Measurements from ENCODE around the gene HIVEP3.

The HIVEP3 gene

GRCh38 chr1:41656825-41657500 is 261.8 kb downstream of the HIVEP3 start:
- Mint-ChIP-seq H3K27ac (peak overlapping the region; percentile 37), H3K36me3 (peaks cover 33 to 70% of the 10 kb centered on the region in 2 donors), H3K27me3 (no peaks in the 10 kb centered on the region), H3K9me3 (no peaks in the 10 kb centered on the region), H3K4me3 (peak overlapping the region in 1 of 2 donors; percentile 7), H3K4me1 (peaks cover 61 to 96% of the 10 kb centered on the region in 2 donors)
- no peak for ATAC-seq (replicated peaks)
- no peak for DNase-seq

GRCh38 chr1:41656068-41656467 is 262.7 kb downstream of the HIVEP3 start:
- H3K4me3 Mint-ChIP-seq, result peak overlapping the region; percentile 1 to 40
- peaks cover 33 to 67% of the 10 kb centered on the region in 2 donors for H3K36me3 Mint-ChIP-seq
- no peaks in the 10 kb centered on the region for H3K27me3 Mint-ChIP-seq
- H3K9me3 Mint-ChIP-seq, result no peaks in the 10 kb centered on the region
- H3K4me1 Mint-ChIP-seq, result peaks cover 61 to 93% of the 10 kb centered on the region in 2 donors
- peak overlapping the region; percentile 93 for H3K27ac Mint-ChIP-seq
- peak in 1 of 2 donors; percentile 38 for ATAC-seq (replicated peaks)
- no peak for DNase-seq

- Mint-ChIP-seq H3K27me3 (no peaks in the 10 kb centered on the region), H3K27ac (peak overlapping the region; percentile 93), H3K36me3 (peaks cover 36 to 68% of the 10 kb centered on the region in 2 donors), H3K4me3 (peak overlapping the region in 1 of 2 donors; percentile 40), H3K4me1 (peaks cover 60 to 93% of the 10 kb centered on the region in 2 donors), H3K9me3 (no peaks in the 10 kb centered on the region)
- no peak for DNase-seq
- no peak for ATAC-seq (replicated peaks)
Observed at GRCh38 chr1:41655632-41656031, 263.1 kb downstream of the HIVEP3 start.

GRCh38 chr1:41653574-41653973 is 265.1 kb downstream of the HIVEP3 start:
- no peaks in the 10 kb centered on the region for H3K27me3 Mint-ChIP-seq
- H3K4me1 Mint-ChIP-seq, result peaks cover 52 to 87% of the 10 kb centered on the region in 2 donors
- ATAC-seq (replicated peaks), result peak; percentile 55 to 62
- H3K4me3 Mint-ChIP-seq, result peak overlapping the region; percentile 23 to 49
- H3K36me3 Mint-ChIP-seq, result peaks cover 31 to 66% of the 10 kb centered on the region in 2 donors
- peak overlapping the region; percentile 27 for H3K27ac Mint-ChIP-seq
- no peaks in the 10 kb centered on the region for H3K9me3 Mint-ChIP-seq
- DNase-seq, result no peak

- no peak overlapping the region for H3K4me3 Mint-ChIP-seq
- H3K9me3 Mint-ChIP-seq, result no peaks in the 10 kb centered on the region
- peak overlapping the region; percentile 48 for H3K27ac Mint-ChIP-seq
- H3K4me1 Mint-ChIP-seq, result peaks cover 54 to 78% of the 10 kb centered on the region in 2 donors
- DNase-seq, result no peak
- peaks cover 37 to 70% of the 10 kb centered on the region in 2 donors for H3K36me3 Mint-ChIP-seq
- no peaks in the 10 kb centered on the region for H3K27me3 Mint-ChIP-seq
- ATAC-seq (replicated peaks), result no peak
Observed at GRCh38 chr1:41652384-41653265, 266.1 kb downstream of the HIVEP3 start.

GRCh38 chr1:41650028-41650880 is 268.5 kb downstream of the HIVEP3 start:
- peaks cover 54 to 57% of the 10 kb centered on the region in 2 donors for H3K4me1 Mint-ChIP-seq
- H3K9me3 Mint-ChIP-seq, result no peaks in the 10 kb centered on the region
- ATAC-seq (replicated peaks) (peak; percentile 44), DNase-seq (no peak)
- peak overlapping the region; percentile 81 for H3K27ac Mint-ChIP-seq
- peaks cover 45 to 63% of the 10 kb centered on the region in 2 donors for H3K36me3 Mint-ChIP-seq
- peak overlapping the region; percentile 32 to 35 for H3K4me3 Mint-ChIP-seq
- no peaks in the 10 kb centered on the region for H3K27me3 Mint-ChIP-seq

GRCh38 chr1:41649396-41650027 is 269.2 kb downstream of the HIVEP3 start:
- H3K9me3 Mint-ChIP-seq, result no peaks in the 10 kb centered on the region
- H3K27me3 Mint-ChIP-seq, result no peaks in the 10 kb centered on the region
- H3K36me3 Mint-ChIP-seq, result peaks cover 43 to 56% of the 10 kb centered on the region in 2 donors
- H3K27ac Mint-ChIP-seq, result peak overlapping the region; percentile 73
- H3K4me1 Mint-ChIP-seq, result peaks cover 47 to 58% of the 10 kb centered on the region in 2 donors
- no peak overlapping the region for H3K4me3 Mint-ChIP-seq
- ATAC-seq (replicated peaks), result no peak
- no peak for DNase-seq

GRCh38 chr1:41648844-41649243 is 269.9 kb downstream of the HIVEP3 start:
- peaks cover 41 to 56% of the 10 kb centered on the region in 2 donors for H3K4me1 Mint-ChIP-seq
- H3K4me3 Mint-ChIP-seq, result no peak overlapping the region
- DNase-seq, result no peak
- H3K9me3 Mint-ChIP-seq, result no peaks in the 10 kb centered on the region
- no peaks in the 10 kb centered on the region for H3K27me3 Mint-ChIP-seq
- H3K27ac Mint-ChIP-seq, result no peak overlapping the region
- H3K36me3 Mint-ChIP-seq, result peaks cover 43 to 55% of the 10 kb centered on the region in 2 donors
- no peak for ATAC-seq (replicated peaks)

- ATAC-seq (replicated peaks) (no peak), DNase-seq (no peak)
- Mint-ChIP-seq H3K36me3 (peaks cover 43 to 50% of the 10 kb centered on the region in 2 donors), H3K4me3 (no peak overlapping the region), H3K27ac (peak overlapping the region; percentile 7), H3K9me3 (no peaks in the 10 kb centered on the region), H3K4me1 (peaks cover 35 to 51% of the 10 kb centered on the region in 2 donors), H3K27me3 (no peaks in the 10 kb centered on the region)
Observed at GRCh38 chr1:41648230-41648629, 270.5 kb downstream of the HIVEP3 start.

- H3K4me3 Mint-ChIP-seq, result no peak overlapping the region
- H3K27me3 Mint-ChIP-seq, result no peaks in the 10 kb centered on the region
- ATAC-seq (replicated peaks) (no peak), DNase-seq (no peak)
- H3K4me1 Mint-ChIP-seq, result peaks cover 27 to 46% of the 10 kb centered on the region in 2 donors
- peaks cover 43 to 50% of the 10 kb centered on the region in 2 donors for H3K36me3 Mint-ChIP-seq
- H3K27ac Mint-ChIP-seq, result peak overlapping the region; percentile 26
- no peaks in the 10 kb centered on the region for H3K9me3 Mint-ChIP-seq
Observed at GRCh38 chr1:41647221-41648135, 271.2 kb downstream of the HIVEP3 start.

- Mint-ChIP-seq H3K36me3 (peaks cover 38 to 45% of the 10 kb centered on the region in 2 donors), H3K9me3 (no peaks in the 10 kb centered on the region), H3K4me3 (no peak overlapping the region), H3K27me3 (no peaks in the 10 kb centered on the region), H3K27ac (peak overlapping the region; percentile 48), H3K4me1 (peaks cover 20 to 42% of the 10 kb centered on the region in 2 donors)
- ATAC-seq (replicated peaks) (no peak), DNase-seq (no peak)
Observed at GRCh38 chr1:41646186-41646585, 272.5 kb downstream of the HIVEP3 start.

GRCh38 chr1:41645062-41645461 is 273.7 kb downstream of the HIVEP3 start:
- ATAC-seq (replicated peaks) (peak in 1 of 2 donors; percentile 44), DNase-seq (no peak)
- Mint-ChIP-seq H3K9me3 (no peaks in the 10 kb centered on the region), H3K27me3 (no peaks in the 10 kb centered on the region), H3K4me1 (peaks cover 9 to 38% of the 10 kb centered on the region in 2 donors), H3K4me3 (no peak overlapping the region), H3K36me3 (peaks cover 36 to 37% of the 10 kb centered on the region in 2 donors), H3K27ac (peak overlapping the region; percentile 5)

Measured in stimulated activated naive B cell treated with anti-CD40 and anti-IgM and Interleukin-4, amounts not matched to agents 10 μg/mL and 1 μg/mL and 100 μg/mL, for 72 hours (primary cell).